ENCODE results near the gene CHRDL2. TPM values are rescaled to one million over a fixed set of nuclear protein-coding genes. Genes with fewer than 3 reads are reported as not detected.

The CHRDL2 gene
- total and polyA plus RNA-seq, 2 donors, result 0.69 to 72.8 TPM

Small RNAs within 50 kb of the gene (small RNA-seq; reads per million reads assigned to genes)
- not detected for gene MIR4696
- gene RANP3, result not detected
- gene RN7SKP297, result not detected

Other genes starting within 250 kb of the CHRDL2 start
- gene LIPT2, start 237.7 kb downstream of the CHRDL2 start, total RNA-seq, result 2.7 TPM
- 3.3 TPM for gene LIPT2, start 237.7 kb downstream of the CHRDL2 start, polyA plus RNA-seq
- gene POLD3, start 138.8 kb downstream of the CHRDL2 start, total RNA-seq, result 25.5 TPM
- 15.9 TPM for gene POLD3, start 138.8 kb downstream of the CHRDL2 start, polyA plus RNA-seq
- 35.8 TPM for gene RNF169, start 17.4 kb upstream of the CHRDL2 start, total RNA-seq
- gene RNF169, start 17.4 kb upstream of the CHRDL2 start, polyA plus RNA-seq, result 6.4 TPM
- gene XRRA1, start 217.7 kb upstream of the CHRDL2 start, total RNA-seq, result 35.6 TPM
- 11.6 TPM for gene XRRA1, start 217.7 kb upstream of the CHRDL2 start, polyA plus RNA-seq
- gene SPCS2, start 217.8 kb upstream of the CHRDL2 start, total RNA-seq, result 49.9 TPM
- 99.7 TPM for gene SPCS2, start 217.8 kb upstream of the CHRDL2 start, polyA plus RNA-seq